ENCODE measurements around the gene EBF4.

The EBF4 gene

GRCh38 chr20:2756056-2756611, 63.6 kb downstream of the EBF4 start:
- 14% methylated on average over 5 of the region's 5 CpGs for WGBS
- Histone ChIP-seq H2AK5ac (ENCODE audit: low read length, severe bottlenecking) (no peak overlapping the region), H3K9me3 (ENCODE audit: control insufficient read depth, low read length) (no peaks in the 10 kb centered on the region), H2AFZ (ENCODE audit: low read depth, low read length) (no peak overlapping the region), H2BK15ac (ENCODE audit: low read depth, poor library complexity, severe bottlenecking) (no peak overlapping the region), H3K4ac (ENCODE audit: low read depth in 1 of 2, low read length in 2 of 2) (no peak overlapping the region), H3K4me2 (ENCODE audit: low read length, poor library complexity, severe bottlenecking) (no peak overlapping the region), H2BK12ac (ENCODE audit: low read length in 2 of 2) (no peak overlapping the region), H3K18ac (ENCODE audit: low read depth in 1 of 2, low read length in 2 of 2) (no peak overlapping the region), H3K14ac (ENCODE audit: low read length in 2 of 2) (no peak overlapping the region), H2BK120ac (ENCODE audit: low read depth, low read length) (no peak overlapping the region), H3K36me3 (ENCODE audit: control insufficient read depth in 1 of 2, insufficient read depth in 2 of 2, low read depth in 1 of 2, low read length in 2 of 2) (no peaks in the 10 kb centered on the region), H3K4me3 (ENCODE audit: insufficient read depth in 1 of 2, low read depth in 1 of 2, low read length in 2 of 2) (no peak overlapping the region), H3K27ac (ENCODE audit: low read length, poor library complexity, severe bottlenecking) (no peak overlapping the region), H4K8ac (ENCODE audit: low read length) (no peak overlapping the region), H3K4me1 (ENCODE audit: control insufficient read depth, insufficient read depth, low read depth, low read length) (peaks cover 12% of the 10 kb centered on the region), H4K91ac (ENCODE audit: low read length) (no peak overlapping the region), H3K79me1 (replicated peaks; ENCODE audit: low read length, poor library complexity, severe bottlenecking) (no peaks in the 10 kb centered on the region), H2BK5ac (ENCODE audit: low read depth, low read length, poor library complexity, severe bottlenecking) (no peak overlapping the region), H3K27me3 (ENCODE audit: control insufficient read depth in 1 of 2, insufficient read depth in 1 of 2, low read length in 2 of 2) (peaks cover 74% of the 10 kb centered on the region in 2 experiments), H3K23ac (ENCODE audit: low read length in 2 of 2) (no peak overlapping the region), H3K9ac (ENCODE audit: low read length) (no peak overlapping the region)
- DNase-seq: peak; percentile 58

GRCh38 chr20:2757001-2757400, 64.4 kb downstream of the EBF4 start:
- WGBS: 91% methylated on average over 5 of the region's 5 CpGs
- H3K4me2 ChIP-seq (ENCODE audit: low read length, poor library complexity, severe bottlenecking): no peak overlapping the region
- no peaks in the 10 kb centered on the region for H3K79me1 ChIP-seq (replicated peaks; ENCODE audit: low read length, poor library complexity, severe bottlenecking)
- H3K9ac ChIP-seq (ENCODE audit: low read length): no peak overlapping the region
- H3K23ac ChIP-seq (ENCODE audit: low read length in 2 of 2): no peak overlapping the region
- no peaks in the 10 kb centered on the region for H3K36me3 ChIP-seq (ENCODE audit: control insufficient read depth in 1 of 2, insufficient read depth in 2 of 2, low read depth in 1 of 2, low read length in 2 of 2)
- H3K4me1 ChIP-seq (ENCODE audit: control insufficient read depth, insufficient read depth, low read depth, low read length): peaks cover 9% of the 10 kb centered on the region
- no peak overlapping the region for H2BK15ac ChIP-seq (ENCODE audit: low read depth, poor library complexity, severe bottlenecking)
- H3K4ac ChIP-seq (ENCODE audit: low read depth in 1 of 2, low read length in 2 of 2): no peak overlapping the region
- no peak overlapping the region for H3K14ac ChIP-seq (ENCODE audit: low read length in 2 of 2)
- peaks cover 72 to 74% of the 10 kb centered on the region in 2 experiments for H3K27me3 ChIP-seq (ENCODE audit: control insufficient read depth in 1 of 2, insufficient read depth in 1 of 2, low read length in 2 of 2)
- no peak overlapping the region for H2BK12ac ChIP-seq (ENCODE audit: low read length in 2 of 2)
- H2BK120ac ChIP-seq (ENCODE audit: low read depth, low read length): no peak overlapping the region
- H2AK5ac ChIP-seq (ENCODE audit: low read length, severe bottlenecking): no peak overlapping the region
- no peak overlapping the region for H4K91ac ChIP-seq (ENCODE audit: low read length)
- no peaks in the 10 kb centered on the region for H3K9me3 ChIP-seq (ENCODE audit: control insufficient read depth, low read length)
- H3K4me3 ChIP-seq (ENCODE audit: insufficient read depth in 1 of 2, low read depth in 1 of 2, low read length in 2 of 2): no peak overlapping the region
- H2AFZ ChIP-seq (ENCODE audit: low read depth, low read length): no peak overlapping the region
- no peak overlapping the region for H4K8ac ChIP-seq (ENCODE audit: low read length)
- H2BK5ac ChIP-seq (ENCODE audit: low read depth, low read length, poor library complexity, severe bottlenecking): no peak overlapping the region
- no peak for DNase-seq
- no peak overlapping the region for H3K27ac ChIP-seq (ENCODE audit: low read length, poor library complexity, severe bottlenecking)
- no peak overlapping the region for H3K18ac ChIP-seq (ENCODE audit: low read depth in 1 of 2, low read length in 2 of 2)

- Histone ChIP-seq H2AFZ (ENCODE audit: low read depth, low read length) (no peak overlapping the region), H3K4me3 (ENCODE audit: insufficient read depth in 1 of 2, low read depth in 1 of 2, low read length in 2 of 2) (no peak overlapping the region), H3K14ac (ENCODE audit: low read length in 2 of 2) (no peak overlapping the region), H3K18ac (ENCODE audit: low read depth in 1 of 2, low read length in 2 of 2) (no peak overlapping the region), H2AK5ac (ENCODE audit: low read length, severe bottlenecking) (no peak overlapping the region), H2BK15ac (ENCODE audit: low read depth, poor library complexity, severe bottlenecking) (no peak overlapping the region), H3K23ac (ENCODE audit: low read length in 2 of 2) (no peak overlapping the region), H2BK12ac (ENCODE audit: low read length in 2 of 2) (no peak overlapping the region), H3K27me3 (ENCODE audit: control insufficient read depth in 1 of 2, insufficient read depth in 1 of 2, low read length in 2 of 2) (peaks cover 71 to 77% of the 10 kb centered on the region in 2 experiments), H4K91ac (ENCODE audit: low read length) (no peak overlapping the region), H3K4me1 (ENCODE audit: control insufficient read depth, insufficient read depth, low read depth, low read length) (no peaks in the 10 kb centered on the region), H3K4me2 (ENCODE audit: low read length, poor library complexity, severe bottlenecking) (no peak overlapping the region), H3K9ac (ENCODE audit: low read length) (no peak overlapping the region), H2BK5ac (ENCODE audit: low read depth, low read length, poor library complexity, severe bottlenecking) (no peak overlapping the region), H4K8ac (ENCODE audit: low read length) (no peak overlapping the region), H3K79me1 (replicated peaks; ENCODE audit: low read length, poor library complexity, severe bottlenecking) (no peaks in the 10 kb centered on the region), H2BK120ac (ENCODE audit: low read depth, low read length) (no peak overlapping the region), H3K4ac (ENCODE audit: low read depth in 1 of 2, low read length in 2 of 2) (no peak overlapping the region), H3K9me3 (ENCODE audit: control insufficient read depth, low read length) (no peaks in the 10 kb centered on the region), H3K36me3 (ENCODE audit: control insufficient read depth in 1 of 2, insufficient read depth in 2 of 2, low read depth in 1 of 2, low read length in 2 of 2) (no peaks in the 10 kb centered on the region), H3K27ac (ENCODE audit: low read length, poor library complexity, severe bottlenecking) (no peak overlapping the region)
- WGBS: 89% methylated on average over 5 of the region's 5 CpGs
- DNase-seq: no peak
Observed at GRCh38 chr20:2757969-2758368, 65.4 kb downstream of the EBF4 start.

GRCh38 chr20:2759143-2759542, 66.6 kb downstream of the EBF4 start:
- Histone ChIP-seq H3K14ac (ENCODE audit: low read length in 2 of 2) (peak overlapping the region in 1 of 2 experiments; percentile 37), H3K27ac (ENCODE audit: low read length, poor library complexity, severe bottlenecking) (no peak overlapping the region), H3K9me3 (ENCODE audit: control insufficient read depth, low read length) (no peaks in the 10 kb centered on the region), H3K27me3 (ENCODE audit: control insufficient read depth in 1 of 2, insufficient read depth in 1 of 2, low read length in 2 of 2) (peaks cover 71 to 77% of the 10 kb centered on the region in 2 experiments), H3K18ac (ENCODE audit: low read depth in 1 of 2, low read length in 2 of 2) (no peak overlapping the region), H2BK12ac (ENCODE audit: low read length in 2 of 2) (no peak overlapping the region), H3K4me2 (ENCODE audit: low read length, poor library complexity, severe bottlenecking) (no peak overlapping the region), H2BK15ac (ENCODE audit: low read depth, poor library complexity, severe bottlenecking) (no peak overlapping the region), H3K36me3 (ENCODE audit: control insufficient read depth in 1 of 2, insufficient read depth in 2 of 2, low read depth in 1 of 2, low read length in 2 of 2) (no peaks in the 10 kb centered on the region), H3K4me1 (ENCODE audit: control insufficient read depth, insufficient read depth, low read depth, low read length) (no peaks in the 10 kb centered on the region), H3K4me3 (ENCODE audit: insufficient read depth in 1 of 2, low read depth in 1 of 2, low read length in 2 of 2) (no peak overlapping the region), H3K4ac (ENCODE audit: low read depth in 1 of 2, low read length in 2 of 2) (no peak overlapping the region), H3K79me1 (replicated peaks; ENCODE audit: low read length, poor library complexity, severe bottlenecking) (no peaks in the 10 kb centered on the region), H3K9ac (ENCODE audit: low read length) (no peak overlapping the region), H2BK5ac (ENCODE audit: low read depth, low read length, poor library complexity, severe bottlenecking) (no peak overlapping the region), H2BK120ac (ENCODE audit: low read depth, low read length) (no peak overlapping the region), H2AFZ (ENCODE audit: low read depth, low read length) (no peak overlapping the region), H4K8ac (ENCODE audit: low read length) (no peak overlapping the region), H4K91ac (ENCODE audit: low read length) (no peak overlapping the region), H2AK5ac (ENCODE audit: low read length, severe bottlenecking) (no peak overlapping the region), H3K23ac (ENCODE audit: low read length in 2 of 2) (no peak overlapping the region)
- 87% methylated on average over 10 of the region's 10 CpGs for WGBS
- no peak for DNase-seq
